Small intestine (tissue), 7 donors: ENCODE measurements around the gene EMC8. TPM values are rescaled to one million over a fixed set of nuclear protein-coding genes. Genes with fewer than 3 reads are reported as not detected.
"Not testable (repeated sequence)": the region's sequence is repeated elsewhere in the genome, so short reads cannot be mapped to it uniquely, and the experiment has no call there.

Experiments used
- DNase-seq, 2 donors: peaks; one replicate each; pipeline versions ENCODE4 v3.0.0 to v3.0.0-alpha.2; 2013
- FAIRE-seq: peaks from 2 replicates; lab custom pipeline; 2012; peaks lifted over from hg19 to GRCh38; lab: Jason Lieb, UNC
- H3K27ac ChIP-seq, 3 donors: one replicate each; pipeline ENCODE4 v1.5.1; 2013; ENCODE audit warnings: low read length in 2 of 3, mild to moderate bottlenecking in 2 of 3, control low read depth in 1 of 3, inconsistent platforms in 1 of 3, low read depth in 1 of 3, moderate library complexity in 1 of 3
- H3K27me3 ChIP-seq, 3 donors: one replicate each; pipeline ENCODE4 v1.6.1; 2013; ENCODE audit warnings: low read length in 3 of 3, inconsistent platforms in 1 of 3; ENCODE audit not compliant: control insufficient read depth in 3 of 3, insufficient read depth in 3 of 3
- H3K36me3 ChIP-seq, 3 donors: one replicate each; pipeline ENCODE4 v1.6.1; 2013; ENCODE audit warnings: low read length in 3 of 3, inconsistent platforms in 1 of 3, low read depth in 1 of 3, mild to moderate bottlenecking in 1 of 3, moderate library complexity in 1 of 3; ENCODE audit not compliant: control insufficient read depth in 3 of 3, insufficient read depth in 2 of 3
- H3K4me1 ChIP-seq, 3 donors: one replicate each; pipeline ENCODE4 v1.6.1; 2013; ENCODE audit warnings: low read length in 2 of 3, inconsistent platforms in 1 of 3, low read depth in 1 of 3, mild to moderate bottlenecking in 1 of 3, moderate library complexity in 1 of 3; ENCODE audit not compliant: control insufficient read depth in 3 of 3, insufficient read depth in 2 of 3
- H3K4me3 ChIP-seq, 3 donors: one replicate each; pipeline ENCODE4 v1.5.1; 2013; ENCODE audit warnings: low read length in 3 of 3, control low read depth in 1 of 3, inconsistent platforms in 1 of 3, low read depth in 1 of 3, mild to moderate bottlenecking in 1 of 3, moderate library complexity in 1 of 3
- H3K9me3 ChIP-seq, 2 donors: one replicate each; pipeline ENCODE4 v1.6.1; 2013; ENCODE audit warnings: low read depth in 1 of 2, low read length in 1 of 2; ENCODE audit not compliant: control insufficient read depth in 2 of 2, insufficient read depth in 1 of 2
- WGBS, 3 donors: extraction: QIAGEN DNeasy Blood & Tissue Kit; methylation state at CpG; one replicate each; pipeline ENCODE4 v1.1.7; 2013; 5-methylcytosine and 5-hydroxymethylcytosine counted together
- polyA plus RNA-seq, 4 donors: library from polyadenylated mRNA; stranded (reverse) in 3 of 4; unstranded in 1 of 4; fragments of 200-250 nt in 3 of 4; fragments of 120-200 nt in 1 of 4; gene quantifications; one replicate each; pipeline versions ENCODE4 v1.2.1 to v1.2.3, GENCODE V29; 2013
- donor health status: healthy with polysubstance abuse.
- donor health status: control.
- donor health status: control.
- donor health status: Bipolar disorder and iron deficiency.
- donor health status: healthy.

EMC8 gene
- polyA plus RNA-seq, 4 donors = 16.2 to 21.2 (median 20.1) TPM

GRCh38 chr16:85817195-85817594 is 17.9 kb upstream of the EMC8 start:
- DNase-seq, H3K9me3 ChIP-seq, FAIRE-seq, H3K4me1 ChIP-seq, H3K36me3 ChIP-seq, H3K27ac ChIP-seq, H3K4me3 ChIP-seq: not testable (repeated sequence)
- WGBS, 3 donors = 88 to 90% (median 90%) methylated on average over 6 of the region's 6 CpGs
- H3K27me3 ChIP-seq = peaks cover 0 to 17% (median 0%) of the 10 kb centered on the region in 3 donors

- Histone ChIP-seq H3K4me3 (no peak overlapping the region), H3K27ac (no peak overlapping the region), H3K9me3 (no peaks in the 10 kb centered on the region), H3K36me3 (no peaks in the 10 kb centered on the region), H3K27me3 (peaks cover 0 to 26% (median 3%) of the 10 kb centered on the region in 3 donors), H3K4me1 (no peaks in the 10 kb centered on the region)
- no peak for FAIRE-seq
- DNase-seq = no peak
- 90 to 94% (median 92%) methylated on average over 14 of the region's 14 CpGs for WGBS, 3 donors
Observed at GRCh38 chr16:85816159-85816558, 16.8 kb upstream of the EMC8 start.

GRCh38 chr16:85812811-85813700 is 13.7 kb upstream of the EMC8 start:
- H3K27me3 ChIP-seq = peaks cover 0 to 23% (median 3%) of the 10 kb centered on the region in 3 donors
- H3K4me1 ChIP-seq = no peaks in the 10 kb centered on the region
- H3K9me3 ChIP-seq = no peaks in the 10 kb centered on the region
- H3K36me3 ChIP-seq = no peaks in the 10 kb centered on the region
- no peak for FAIRE-seq
- no peak overlapping the region for H3K4me3 ChIP-seq
- DNase-seq = no peak
- 67 to 85% (median 73%) methylated on average over 20 of the region's 20 CpGs for WGBS, 3 donors
- no peak overlapping the region for H3K27ac ChIP-seq

GRCh38 chr16:85812031-85812807 is 12.9 kb upstream of the EMC8 start:
- no peak for DNase-seq
- no peak for FAIRE-seq
- 51 to 62% (median 52%) methylated on average over 37 of the region's 37 CpGs for WGBS, 3 donors

GRCh38 chr16:85810742-85811115 is 11.4 kb upstream of the EMC8 start:
- Histone ChIP-seq H3K4me1 (no peaks in the 10 kb centered on the region), H3K9me3 (no peaks in the 10 kb centered on the region), H3K4me3 (no peak overlapping the region), H3K27me3 (peaks cover 0 to 23% (median 3%) of the 10 kb centered on the region in 3 donors), H3K36me3 (peaks cover 7 to 13% (median 9%) of the 10 kb centered on the region in 3 donors), H3K27ac (no peak overlapping the region)
- WGBS, 3 donors = 85 to 86% (median 86%) methylated on average over 7 of the region's 7 CpGs
- FAIRE-seq (no peak), DNase-seq (no peak)

More at GRCh38 chr16:85812031-85812807, 12.9 kb upstream of the EMC8 start:
- Histone ChIP-seq H3K36me3 (peaks cover 0 to 2% (median 0%) of the 10 kb centered on the region in 3 donors), H3K9me3 (no peaks in the 10 kb centered on the region), H3K4me3 (no peak overlapping the region), H3K27me3 (peaks cover 0 to 23% (median 3%) of the 10 kb centered on the region in 3 donors), H3K4me1 (no peaks in the 10 kb centered on the region), H3K27ac (no peak overlapping the region)

GRCh38 chr16:85810097-85810741 is 10.9 kb upstream of the EMC8 start:
- peaks cover 9 to 19% (median 12%) of the 10 kb centered on the region in 3 donors for H3K36me3 ChIP-seq
- no peak overlapping the region for H3K27ac ChIP-seq
- no peak for FAIRE-seq
- H3K9me3 ChIP-seq = no peaks in the 10 kb centered on the region
- H3K4me1 ChIP-seq = no peaks in the 10 kb centered on the region
- WGBS, 3 donors = 76 to 83% (median 79%) methylated on average over 13 of the region's 13 CpGs
- peaks cover 0 to 23% (median 3%) of the 10 kb centered on the region in 3 donors for H3K27me3 ChIP-seq
- no peak overlapping the region for H3K4me3 ChIP-seq
- DNase-seq = no peak

- Histone ChIP-seq H3K27ac (no peak overlapping the region), H3K4me3 (no peak overlapping the region), H3K4me1 (no peaks in the 10 kb centered on the region), H3K36me3 (peaks cover 13 to 24% (median 18%) of the 10 kb centered on the region in 3 donors), H3K27me3 (peaks cover 0 to 23% (median 3%) of the 10 kb centered on the region in 3 donors), H3K9me3 (no peaks in the 10 kb centered on the region)
- no peak for FAIRE-seq
- WGBS, 3 donors = 70 to 77% (median 75%) methylated on average over 10 of the region's 10 CpGs
- no peak for DNase-seq
Observed at GRCh38 chr16:85809645-85810044, 10.3 kb upstream of the EMC8 start.

GRCh38 chr16:85808926-85809325 is 9.6 kb upstream of the EMC8 start:
- WGBS, 3 donors = 89 to 95% (median 93%) methylated on average over 7 of the region's 7 CpGs
- FAIRE-seq = no peak

More at GRCh38 chr16:85808926-85809325, 9.6 kb upstream of the EMC8 start:
- H3K27ac ChIP-seq = no peak overlapping the region
- H3K9me3 ChIP-seq = no peaks in the 10 kb centered on the region
- no peak overlapping the region for H3K4me3 ChIP-seq
- H3K4me1 ChIP-seq = no peaks in the 10 kb centered on the region
- peaks cover 0 to 23% (median 3%) of the 10 kb centered on the region in 3 donors for H3K27me3 ChIP-seq
- peaks cover 13 to 29% (median 18%) of the 10 kb centered on the region in 3 donors for H3K36me3 ChIP-seq
- DNase-seq = no peak
